Measurements from ENCODE around the gene TMEM114.

TMEM114 gene

GRCh38 chr16:8611122-8611521, 20.8 kb upstream of the TMEM114 start:
- DNase-seq, result no peak

GRCh38 chr16:8607214-8607613, 16.9 kb upstream of the TMEM114 start:
- no peak for DNase-seq

- no peak for DNase-seq
Measured at GRCh38 chr16:8605554-8605953, 15.2 kb upstream of the TMEM114 start.

- DNase-seq, result no peak
Measured at GRCh38 chr16:8600144-8600775, 9.9 kb upstream of the TMEM114 start.

- no peak for DNase-seq
Measured at GRCh38 chr16:8596581-8596980, 6.3 kb upstream of the TMEM114 start.

GRCh38 chr16:8595783-8596182, 5.5 kb upstream of the TMEM114 start:
- no peak for DNase-seq

GRCh38 chr16:8594149-8594666, 3.9 kb upstream of the TMEM114 start:
- DNase-seq, result no peak

GRCh38 chr16:8591451-8591850, 1.1 kb upstream of the TMEM114 start:
- DNase-seq, result no peak

GRCh38 chr16:8590811-8591210, 500 bp upstream of the TMEM114 start:
- DNase-seq, result no peak

- no peak for DNase-seq
Measured at GRCh38 chr16:8589057-8589899, 1.0 kb downstream of the TMEM114 start.

GRCh38 chr16:8588682-8589056, 1.6 kb downstream of the TMEM114 start:
- DNase-seq, result no peak

GRCh38 chr16:8587065-8587464, 3.2 kb downstream of the TMEM114 start:
- DNase-seq, result no peak

- DNase-seq, result no peak
Measured at GRCh38 chr16:8585857-8586256, 4.5 kb downstream of the TMEM114 start.

- no peak for DNase-seq
Measured at GRCh38 chr16:8585041-8585440, 5.3 kb downstream of the TMEM114 start.

GRCh38 chr16:8583732-8584131, 6.6 kb downstream of the TMEM114 start:
- no peak for DNase-seq

GRCh38 chr16:8583199-8583598, 7.1 kb downstream of the TMEM114 start:
- DNase-seq, result no peak

GRCh38 chr16:8581831-8582580, 8.3 kb downstream of the TMEM114 start:
- no peak for DNase-seq

- no peak for DNase-seq
Measured at GRCh38 chr16:8579559-8579958, 10.8 kb downstream of the TMEM114 start.

GRCh38 chr16:8577678-8578304, 12.5 kb downstream of the TMEM114 start:
- DNase-seq, result no peak

GRCh38 chr16:8576141-8577004, 13.9 kb downstream of the TMEM114 start:
- no peak for DNase-seq

- DNase-seq, result no peak
Measured at GRCh38 chr16:8575399-8575798, 14.9 kb downstream of the TMEM114 start.

All from CD4-positive, alpha-beta T cell treated with Interleukin-10 for 1 hour (primary cell).